Adrenal gland (tissue), 5 donors: ENCODE results near the gene TPRN.

Experiments used
- CTCF ChIP-seq, 6 experiments: fragments of 450-650 bp in 4 of 6; fragments of 200-600 bp in 2 of 6; sonication (generic) in 1 of 6; IDR thresholded peaks; 1 replicate in 5 of 6; 2 replicates in 1 of 6; pipeline versions ENCODE4 v1.5.1 to v1.8.0; 2016 to 2021; ENCODE audit warnings: antibody characterized with exemption in 6 of 6, mild to moderate bottlenecking in 2 of 6, moderate library complexity in 1 of 6
- POLR2A ChIP-seq, 2 donors: fragments of 450-650 bp; IDR thresholded peaks; one replicate each; pipeline ENCODE4 v1.6.1; 2017; ENCODE audit warnings: antibody characterized with exemption in 2 of 2, mild to moderate bottlenecking in 2 of 2, moderate library complexity in 1 of 2
- donor health status: DM: no; HTN: no; CAD: no.

DNA sequence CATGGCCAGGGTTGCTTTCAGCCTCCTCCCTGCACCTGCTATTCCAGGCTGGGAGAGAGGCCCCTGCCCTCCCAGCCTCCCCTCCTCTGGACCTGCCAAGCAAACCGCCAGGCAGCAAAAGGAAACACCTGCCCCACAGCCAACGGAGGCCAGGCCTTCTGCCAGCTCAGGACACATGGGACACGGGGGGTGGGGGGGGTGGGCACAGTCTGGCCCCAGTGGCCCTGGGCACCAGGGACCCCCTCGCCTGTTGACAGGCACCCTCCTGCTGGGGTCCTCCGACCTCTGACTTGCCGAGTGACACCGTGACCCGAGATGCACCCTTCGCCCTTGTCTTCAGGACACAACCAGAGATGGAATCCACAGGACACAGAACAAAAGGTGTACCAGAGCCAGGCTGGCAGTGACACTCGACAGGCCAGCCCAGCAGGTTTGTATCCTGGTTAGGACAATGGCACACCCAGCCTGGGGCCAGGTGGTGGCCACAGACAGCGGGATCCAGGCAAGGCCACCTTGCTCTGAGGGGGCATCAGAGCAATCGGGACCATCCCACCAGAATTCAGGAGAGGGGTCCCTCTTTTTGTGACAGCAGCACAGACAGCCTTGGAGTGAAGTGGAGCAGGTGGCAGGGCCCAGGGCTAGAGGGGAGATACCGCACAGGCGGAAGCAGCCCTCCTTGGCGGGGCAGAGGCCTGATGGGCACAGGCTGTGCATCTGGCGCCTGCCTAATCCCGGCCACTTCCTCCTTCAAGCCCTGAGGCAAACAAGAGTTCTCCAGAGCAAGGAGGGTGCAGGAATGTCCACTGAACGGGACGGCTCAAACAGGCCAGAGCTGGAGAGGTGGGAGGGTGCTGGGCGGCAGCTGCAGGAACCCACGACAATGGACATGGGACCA is 27.4 kb downstream of the TPRN start:
- TF ChIP-seq CTCF (IDR thresholded peaks at IDR 0.05) (no peak), POLR2A (IDR thresholded peaks at IDR 0.05) (no peak)
